Suprapubic skin (tissue), 4 donors: ENCODE results near the gene PRPF38B. TPM values are rescaled to one million over a fixed set of nuclear protein-coding genes. Genes with fewer than 3 reads are reported as not detected.

Experiments used
- DNase-seq, 2 donors: peaks; one replicate each; pipeline ENCODE4 v3.0.0-alpha.2; 2019; ENCODE audit warnings: low spot score in 2 of 2
- H3K27ac ChIP-seq: fragments of 200-600 bp; sonication (generic); one replicate; pipeline ENCODE4 v1.5.1; 2019
- H3K27me3 ChIP-seq: fragments of 200-600 bp; sonication (generic); one replicate; pipeline ENCODE4 v1.5.1; 2019
- H3K36me3 ChIP-seq: fragments of 200-600 bp; sonication (generic); one replicate; pipeline ENCODE4 v1.5.1; 2019
- H3K4me1 ChIP-seq: fragments of 200-600 bp; sonication (generic); one replicate; pipeline ENCODE4 v1.5.1; 2019
- H3K4me3 ChIP-seq: fragments of 200-600 bp; sonication (generic); one replicate; pipeline ENCODE4 v1.5.1; 2019; ENCODE audit warnings: mild to moderate bottlenecking
- H3K9me3 ChIP-seq: fragments of 200-600 bp; sonication (generic); one replicate; pipeline ENCODE4 v1.5.1; 2019
- EP300 ChIP-seq: sonication (generic); formaldehyde crosslinking; IDR thresholded peaks from one replicate; pipeline ENCODE4 v1.6.1; 2017; ENCODE audit warnings: antibody characterized with exemption
- POLR2A ChIP-seq, 2 donors: fragments of 450-650 bp; IDR thresholded peaks; one replicate each; pipeline ENCODE4 v1.6.1; 2017; ENCODE audit warnings: antibody characterized with exemption in 2 of 2, mild to moderate bottlenecking in 2 of 2, moderate library complexity in 2 of 2
- POLR2AphosphoS5 ChIP-seq, 3 donors: sonication (generic); formaldehyde crosslinking; IDR thresholded peaks; one replicate each; pipeline ENCODE4 v1.6.1; 2017; ENCODE audit warnings: antibody characterized with exemption in 3 of 3
- WGBS: methylation state at CpG from one replicate; pipeline ENCODE4 v1.1.5; 2018; 5-methylcytosine and 5-hydroxymethylcytosine counted together
- total RNA-seq, 4 donors: library from RNA; depleted of rRNA; stranded (reverse); fragments of >200 nt; gene quantifications; one replicate each; pipeline ENCODE4 v1.1.0, GENCODE V29; 2016
- TF ChIP-seq, protein P1 (sequence below), 2 donors: fragments of 200-600 bp in 1 of 2; fragments of 450-650 bp in 1 of 2; sonication (generic) in 1 of 2; IDR thresholded peaks; one replicate each; pipeline ENCODE4 v1.5.1; 2016 to 2019; ENCODE audit warnings: antibody characterized with exemption in 2 of 2, mild to moderate bottlenecking in 1 of 2, moderate library complexity in 1 of 2

Gene PRPF38B, protein sequence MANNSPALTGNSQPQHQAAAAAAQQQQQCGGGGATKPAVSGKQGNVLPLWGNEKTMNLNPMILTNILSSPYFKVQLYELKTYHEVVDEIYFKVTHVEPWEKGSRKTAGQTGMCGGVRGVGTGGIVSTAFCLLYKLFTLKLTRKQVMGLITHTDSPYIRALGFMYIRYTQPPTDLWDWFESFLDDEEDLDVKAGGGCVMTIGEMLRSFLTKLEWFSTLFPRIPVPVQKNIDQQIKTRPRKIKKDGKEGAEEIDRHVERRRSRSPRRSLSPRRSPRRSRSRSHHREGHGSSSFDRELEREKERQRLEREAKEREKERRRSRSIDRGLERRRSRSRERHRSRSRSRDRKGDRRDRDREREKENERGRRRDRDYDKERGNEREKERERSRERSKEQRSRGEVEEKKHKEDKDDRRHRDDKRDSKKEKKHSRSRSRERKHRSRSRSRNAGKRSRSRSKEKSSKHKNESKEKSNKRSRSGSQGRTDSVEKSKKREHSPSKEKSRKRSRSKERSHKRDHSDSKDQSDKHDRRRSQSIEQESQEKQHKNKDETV
- 10 to 100 TPM; 17.5 to 58.4 (median 25.4) TPM for total RNA-seq

DNA sequence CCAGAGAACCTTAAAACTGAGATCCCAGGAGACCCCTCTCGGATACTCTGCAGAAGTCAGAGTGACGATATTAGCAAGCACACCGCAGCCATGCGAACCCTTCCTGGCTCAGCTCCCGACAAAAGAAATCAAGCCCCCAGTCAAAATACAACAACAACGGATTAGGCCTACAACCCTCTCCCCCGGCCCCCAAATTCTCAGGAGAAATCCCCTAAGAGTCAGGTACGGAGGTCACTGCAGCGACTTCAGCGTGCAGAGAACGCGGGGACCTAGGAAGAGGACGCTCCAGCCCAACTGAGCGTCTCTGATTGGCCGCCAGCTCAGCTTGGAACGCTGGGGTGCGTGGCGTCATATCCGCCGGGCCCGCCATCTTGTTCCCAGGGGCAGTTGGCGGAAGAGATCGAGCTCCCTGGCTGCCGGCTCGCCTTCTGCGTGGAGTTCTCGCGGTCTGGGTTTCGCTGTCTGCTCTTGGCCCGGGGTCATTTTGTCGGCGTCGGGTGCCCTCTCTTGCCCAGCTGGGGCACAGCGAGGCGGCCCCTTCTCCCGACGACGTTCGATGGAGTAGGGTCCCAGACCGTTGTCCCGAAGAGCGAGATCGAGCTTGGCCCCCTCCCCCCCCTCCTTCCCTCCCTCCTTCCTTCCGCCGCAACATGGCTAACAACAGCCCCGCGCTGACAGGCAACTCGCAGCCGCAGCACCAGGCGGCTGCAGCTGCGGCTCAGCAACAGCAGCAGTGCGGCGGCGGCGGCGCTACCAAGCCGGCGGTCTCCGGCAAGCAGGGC lies at the start of gene PRPF38B:
Gene PRPF38B, plus strand, starts transcription at position 369 of the 782 bp plus-strand sequence. Its CDS starts 282 bp downstream, at position 651.
- Histone ChIP-seq H3K4me1 (peaks cover 36% of the 10 kb centered on the region), H3K4me3 (peak within 1 kb of the TSS; percentile 84), H3K27ac (peak within 1 kb of the TSS; percentile 98), H3K9me3 (no peaks in the 10 kb centered on the region), H3K36me3 (peaks cover 7% of the 10 kb centered on the region), H3K27me3 (no peaks in the 10 kb centered on the region)
- no peak for TF ChIP-seq EP300
- peak in 1 of 2 donors; percentile 96 for TF ChIP-seq POLR2A (IDR thresholded peaks at IDR 0.05)
- peak; percentile 62 to 87 (median 84) for TF ChIP-seq POLR2AphosphoS5 (IDR thresholded peaks at IDR 0.05)
- TF ChIP-seq, protein P1, sequence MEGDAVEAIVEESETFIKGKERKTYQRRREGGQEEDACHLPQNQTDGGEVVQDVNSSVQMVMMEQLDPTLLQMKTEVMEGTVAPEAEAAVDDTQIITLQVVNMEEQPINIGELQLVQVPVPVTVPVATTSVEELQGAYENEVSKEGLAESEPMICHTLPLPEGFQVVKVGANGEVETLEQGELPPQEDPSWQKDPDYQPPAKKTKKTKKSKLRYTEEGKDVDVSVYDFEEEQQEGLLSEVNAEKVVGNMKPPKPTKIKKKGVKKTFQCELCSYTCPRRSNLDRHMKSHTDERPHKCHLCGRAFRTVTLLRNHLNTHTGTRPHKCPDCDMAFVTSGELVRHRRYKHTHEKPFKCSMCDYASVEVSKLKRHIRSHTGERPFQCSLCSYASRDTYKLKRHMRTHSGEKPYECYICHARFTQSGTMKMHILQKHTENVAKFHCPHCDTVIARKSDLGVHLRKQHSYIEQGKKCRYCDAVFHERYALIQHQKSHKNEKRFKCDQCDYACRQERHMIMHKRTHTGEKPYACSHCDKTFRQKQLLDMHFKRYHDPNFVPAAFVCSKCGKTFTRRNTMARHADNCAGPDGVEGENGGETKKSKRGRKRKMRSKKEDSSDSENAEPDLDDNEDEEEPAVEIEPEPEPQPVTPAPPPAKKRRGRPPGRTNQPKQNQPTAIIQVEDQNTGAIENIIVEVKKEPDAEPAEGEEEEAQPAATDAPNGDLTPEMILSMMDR (IDR thresholded peaks at IDR 0.05), result no peak
- under 1% methylated on average over 49 of the region's 59 CpGs for WGBS
- peak; percentile 98 for DNase-seq

DNA sequence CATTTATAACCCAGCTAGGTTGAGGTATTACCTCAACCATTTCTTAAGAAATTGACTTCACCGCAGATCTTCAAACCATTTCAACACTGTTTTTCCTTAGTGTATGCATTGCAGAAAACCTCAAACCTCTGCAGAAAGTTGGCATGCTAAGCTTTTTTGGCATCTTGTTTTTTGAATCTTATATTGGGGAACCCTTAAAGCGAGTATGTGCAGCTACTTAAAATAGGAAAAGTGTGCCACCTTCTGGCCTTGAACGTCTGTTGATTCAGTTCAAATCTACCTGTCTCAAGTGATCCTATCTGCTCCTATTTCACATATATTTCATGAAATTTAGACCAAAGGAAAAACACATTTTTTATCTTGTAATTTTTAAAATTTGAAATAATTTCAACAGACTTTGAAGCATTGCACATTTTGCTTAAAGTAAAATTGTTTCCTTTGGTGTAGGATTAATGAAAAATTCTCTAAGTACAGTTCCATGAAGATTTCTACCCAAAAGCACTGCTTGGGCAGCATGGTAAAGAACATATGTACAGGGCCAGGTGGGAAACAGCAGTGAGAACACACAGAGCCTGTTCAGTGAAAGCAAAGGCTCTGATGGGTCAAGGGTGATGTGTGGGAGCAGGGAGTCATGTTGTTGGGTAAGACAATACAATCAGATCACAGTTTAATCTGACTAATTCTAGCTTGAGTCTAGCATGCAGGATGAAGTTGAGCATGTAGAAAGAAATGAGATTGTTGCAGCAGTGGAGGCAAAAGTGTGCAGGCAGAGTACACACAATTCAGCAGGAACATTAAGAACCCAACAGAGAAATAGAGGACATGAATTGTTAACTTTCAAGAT lies 48.4 kb upstream of the PRPF38B start:
- DNase-seq, result no peak
- Histone ChIP-seq H3K9me3 (no peaks in the 10 kb centered on the region), H3K27ac (no peak overlapping the region), H3K27me3 (no peaks in the 10 kb centered on the region), H3K4me3 (no peak overlapping the region), H3K36me3 (no peaks in the 10 kb centered on the region), H3K4me1 (peaks cover 8% of the 10 kb centered on the region)
- TF ChIP-seq POLR2A (IDR thresholded peaks at IDR 0.05), result no peak
- no peak for TF ChIP-seq EP300
- TF ChIP-seq, protein P1 (IDR thresholded peaks at IDR 0.05), result peak; percentile 29 to 78
- TF ChIP-seq POLR2AphosphoS5 (IDR thresholded peaks at IDR 0.05), result no peak
- WGBS, result 29% methylated on average over 3 of the region's 3 CpGs

DNA sequence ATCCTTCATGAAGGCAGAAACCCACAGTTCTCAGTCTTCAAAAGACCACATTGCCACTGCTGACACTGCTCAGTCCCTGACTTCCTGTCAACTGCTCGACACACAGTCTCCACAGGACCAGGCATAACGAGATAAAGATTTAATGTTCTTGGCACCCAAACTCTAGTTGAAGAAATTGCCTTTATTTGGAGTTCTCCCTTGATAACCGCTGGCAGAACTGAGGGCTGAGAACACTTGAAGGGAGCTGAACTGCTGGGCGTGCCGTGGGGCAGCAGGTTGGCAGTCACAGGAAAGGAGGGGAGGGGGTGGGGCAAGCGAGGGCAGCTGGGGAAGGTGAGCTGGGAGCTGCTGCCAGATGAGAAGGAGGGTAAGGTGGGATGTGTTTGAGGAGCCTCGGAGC lies 47.1 kb upstream of the PRPF38B start:
- WGBS, result 45% methylated on average over 7 of the region's 7 CpGs
- TF ChIP-seq POLR2AphosphoS5 (IDR thresholded peaks at IDR 0.05) (no peak), POLR2A (IDR thresholded peaks at IDR 0.05) (no peak), EP300 (no peak)
- TF ChIP-seq, protein P1 (IDR thresholded peaks at IDR 0.05), result no peak
- Histone ChIP-seq H3K4me1 (peaks cover 8% of the 10 kb centered on the region), H3K27me3 (no peaks in the 10 kb centered on the region), H3K9me3 (no peaks in the 10 kb centered on the region), H3K27ac (no peak overlapping the region), H3K36me3 (no peaks in the 10 kb centered on the region), H3K4me3 (no peak overlapping the region)
- DNase-seq, result no peak

DNA sequence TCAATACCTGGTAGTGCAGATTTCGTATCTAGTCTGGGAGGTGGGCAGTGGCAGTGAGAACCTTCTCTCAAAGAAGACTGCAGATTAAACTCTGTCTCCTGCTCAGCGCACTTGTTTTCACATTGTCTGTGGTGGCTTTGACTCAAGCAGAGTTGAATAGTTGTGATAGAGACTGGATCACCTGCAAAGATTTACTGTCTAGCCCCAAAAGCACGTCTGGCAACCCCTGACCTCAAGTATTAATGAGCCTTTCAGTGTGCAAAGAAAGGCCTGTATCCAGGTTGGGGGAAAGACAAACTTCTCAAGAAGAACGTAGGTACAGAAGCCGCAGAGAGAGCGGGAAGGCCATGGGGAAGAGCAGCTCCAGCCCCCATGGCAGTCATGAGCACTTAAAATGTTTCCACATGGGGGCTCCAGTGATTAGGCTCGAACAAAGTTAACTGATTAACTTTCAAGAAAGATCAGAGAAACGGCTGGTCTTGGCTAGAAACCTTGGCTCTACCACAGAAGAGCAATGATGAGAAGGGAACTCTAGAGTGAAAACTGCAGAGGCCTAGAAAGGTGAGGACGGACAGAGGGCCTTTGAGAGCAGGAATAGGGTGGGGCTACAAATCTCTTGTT lies 46.4 kb upstream of the PRPF38B start:
- 79% methylated on average over 9 of the region's 9 CpGs for WGBS
- Histone ChIP-seq H3K9me3 (no peaks in the 10 kb centered on the region), H3K27me3 (no peaks in the 10 kb centered on the region), H3K4me3 (no peak overlapping the region), H3K4me1 (peaks cover 8% of the 10 kb centered on the region), H3K27ac (peak overlapping the region; percentile 75), H3K36me3 (no peaks in the 10 kb centered on the region)
- no peak for TF ChIP-seq POLR2AphosphoS5 (IDR thresholded peaks at IDR 0.05)
- TF ChIP-seq, protein P1 (IDR thresholded peaks at IDR 0.05), result no peak
- no peak for TF ChIP-seq POLR2A (IDR thresholded peaks at IDR 0.05)
- no peak for TF ChIP-seq EP300
- no peak for DNase-seq
